Esophagus (tissue), 2 donors: ENCODE results near the gene ADCY6. TPM values are rescaled to one million over a fixed set of nuclear protein-coding genes. Genes with fewer than 3 reads are reported as not detected.

Source experiments
- polyA plus RNA-seq, 2 donors: library from polyadenylated mRNA; stranded (reverse); fragments of 200-250 nt; gene quantifications; one replicate each; pipeline ENCODE4 v1.2.3, GENCODE V29; 2013
- donor health status: healthy with polysubstance abuse.
- donor health status: Bipolar disorder and iron deficiency.

ADCY6 gene
- polyA plus RNA-seq, 2 donors: 7.2 to 18.5 TPM

Other genes with a start within 250 kb of the ADCY6 start
- gene LALBA, start 219.0 kb downstream of the ADCY6 start, polyA plus RNA-seq: not detected
- gene KANSL2, start 106.9 kb downstream of the ADCY6 start, polyA plus RNA-seq: 10 to 100 TPM; 19.1 to 21.5 TPM
- 1 to 10 TPM; 3.2 to 3.6 TPM for gene CCNT1, start 72.4 kb downstream of the ADCY6 start, polyA plus RNA-seq
- 10 to 100 TPM; 21.5 to 24.3 TPM for gene CACNB3, start 29.4 kb upstream of the ADCY6 start, polyA plus RNA-seq
- 10 to 100 TPM; 26.2 to 37.5 TPM for gene DDX23, start 63.1 kb upstream of the ADCY6 start, polyA plus RNA-seq
- 1 to 10 TPM; 2.6 to 3.9 TPM for gene RND1, start 76.8 kb upstream of the ADCY6 start, polyA plus RNA-seq
- 10 to 100 TPM; 20.4 to 28.3 TPM for gene FKBP11, start 136.4 kb upstream of the ADCY6 start, polyA plus RNA-seq
- 10 to 100 TPM; 58.5 to 71.5 TPM for gene ARF3, start 168.4 kb upstream of the ADCY6 start, polyA plus RNA-seq
- gene WNT10B, start 182.6 kb upstream of the ADCY6 start, polyA plus RNA-seq: 1 to 10 TPM; 1.6 to 2.1 TPM
- under 1 TPM in 1 of 2 donors, not detected in 1; 0.05 TPM for gene WNT1, start 189.2 kb upstream of the ADCY6 start, polyA plus RNA-seq
- gene DDN, start 210.3 kb upstream of the ADCY6 start, polyA plus RNA-seq: under 1 TPM; 0.12 to 0.29 TPM
- gene PRKAG1, start 229.7 kb upstream of the ADCY6 start, polyA plus RNA-seq: 10 to 100 TPM; 52.5 to 54.7 TPM